CD4-positive, alpha-beta memory T cell (primary cell): Measurements from ENCODE around the gene AP1S1. TPM values are rescaled to one million over a fixed set of nuclear protein-coding genes. Genes with fewer than 3 reads are reported as not detected.
"Not testable (repeated sequence)": the region's sequence is repeated elsewhere in the genome, so short reads cannot be mapped to it uniquely, and the experiment has no call there.

Source experiments
- CTCF ChIA-PET: fragments of 350-600 bp; sonication (Branson Sonifier 250); formaldehyde crosslinking; loops from one replicate; lab custom pipeline; 2021; ENCODE audit warnings: inconsistent platforms; ENCODE audit not compliant: partially characterized antibody; lab: Charles Lee
- POLR2A ChIA-PET: fragments of 350-600 bp; sonication (Branson Sonifier 250); formaldehyde crosslinking; loops from one replicate; lab custom pipeline; 2021; ENCODE audit not compliant: partially characterized antibody; lab: Charles Lee
- DNase-seq, 5 donors: peaks; one replicate each; pipeline versions ENCODE4 v3.0.0 to v3.0.0-alpha.2; 2020 to 2022; ENCODE audit warnings: mixed read lengths in 1 of 5
- H3K27ac ChIP-seq: one replicate; pipeline ENCODE4 v1.7.0; 2013; ENCODE audit warnings: low read depth, low read length
- H3K27me3 ChIP-seq: 2 replicates; pipeline ENCODE4 v1.7.0; 2013; ENCODE audit warnings: mild to moderate bottlenecking, low read length, moderate library complexity; ENCODE audit not compliant: insufficient read depth
- H3K36me3 ChIP-seq: 2 replicates; pipeline ENCODE4 v1.7.0; 2013; ENCODE audit warnings: mild to moderate bottlenecking, low read length, moderate library complexity; ENCODE audit not compliant: insufficient read depth
- H3K4me1 ChIP-seq: 2 replicates; pipeline ENCODE4 v1.7.0; 2013; ENCODE audit warnings: mild to moderate bottlenecking, low read length, moderate library complexity; ENCODE audit not compliant: insufficient read depth
- H3K4me3 ChIP-seq, 2 donors: one replicate each; pipeline ENCODE4 v1.7.0; 2013; ENCODE audit warnings: low read length in 2 of 2, mild to moderate bottlenecking in 1 of 2
- H3K9me3 ChIP-seq, 2 donors: one replicate each; pipeline ENCODE4 v1.7.0; 2013; ENCODE audit warnings: low read length in 2 of 2, control low read depth in 1 of 2; ENCODE audit not compliant: control insufficient read depth in 1 of 2
- H3K27ac Mint-ChIP-seq, 7 donors: one replicate each; pipeline ENCODE4 v1.8.0; 2020 to 2021; ENCODE audit warnings: mixed read lengths in 7 of 7, mild to moderate bottlenecking in 6 of 7, inconsistent platforms in 3 of 7, moderate library complexity in 3 of 7
- H3K27me3 Mint-ChIP-seq, 2 donors: one replicate each; pipeline ENCODE4 v1.8.0; 2020 to 2021; ENCODE audit warnings: mixed read lengths in 2 of 2
- H3K36me3 Mint-ChIP-seq, 2 donors: one replicate each; pipeline ENCODE4 v1.8.0; 2020 to 2021; ENCODE audit warnings: mixed read lengths in 2 of 2, inconsistent platforms in 1 of 2, mild to moderate bottlenecking in 1 of 2
- H3K4me1 Mint-ChIP-seq, 4 donors: one replicate each; pipeline ENCODE4 v1.8.0; 2020 to 2021; ENCODE audit warnings: mixed read lengths in 4 of 4, mild to moderate bottlenecking in 1 of 4
- H3K4me3 Mint-ChIP-seq, 8 donors: one replicate each; pipeline ENCODE4 v1.8.0; 2020 to 2021; ENCODE audit warnings: mixed read lengths in 8 of 8, mild to moderate bottlenecking in 7 of 8, moderate library complexity in 6 of 8, inconsistent platforms in 3 of 8
- H3K9me3 Mint-ChIP-seq, 8 donors: one replicate each; pipeline ENCODE4 v1.8.0; 2020 to 2021; ENCODE audit warnings: mixed read lengths in 8 of 8, mild to moderate bottlenecking in 5 of 8, inconsistent platforms in 3 of 8, moderate library complexity in 1 of 8
- intact Hi-C: fragments of 100-400 bp; cut with micrococcal nuclease; formaldehyde crosslinking; loops from one replicate; pipeline ENCODE4 v1.15.1; 2023
- polyA plus RNA-seq, 2 donors: library from polyadenylated mRNA; unstranded; fragments of 300-500 nt; fragmentation: Illumina TruSeq; gene quantifications; one replicate each; pipeline ENCODE4 v1.2.3, GENCODE V29; 2021
- total RNA-seq, 2 experiments: library from RNA; stranded (reverse); gene quantifications; one replicate each; pipeline ENCODE4 v1.2.3, GENCODE V29; 2021

AP1S1 gene
- total and polyA plus RNA-seq, 4 experiments from 2014 or later = 4.2 to 10.8 (median 8.5) TPM

DNA sequence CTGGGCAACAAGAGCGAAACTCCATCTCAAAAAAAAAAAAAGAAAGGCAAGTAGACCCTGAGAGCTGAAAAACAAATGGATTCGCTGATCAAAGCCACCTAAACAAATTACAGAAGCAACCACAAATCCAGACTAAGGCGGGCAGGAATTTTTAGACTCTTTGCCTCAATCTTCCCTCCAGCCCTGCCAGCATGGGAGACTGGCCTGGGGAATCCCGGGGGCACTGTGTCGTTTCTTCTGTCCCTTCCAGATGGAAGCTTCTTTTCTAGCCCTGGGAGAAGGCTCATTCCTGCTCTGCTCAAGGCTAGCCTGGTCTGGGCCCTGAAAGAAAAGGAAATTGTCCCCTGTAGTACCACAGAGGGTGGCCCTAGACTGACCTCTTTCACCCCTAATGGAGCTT, 43.0 kb upstream of the AP1S1 start:
- no peak overlapping the region for H3K4me3 ChIP-seq
- H3K4me1 ChIP-seq = no peaks in the 10 kb centered on the region
- ChIA-PET CTCF (no interaction called here), POLR2A (no interaction called here)
- no peaks in the 10 kb centered on the region for H3K9me3 ChIP-seq
- H3K27me3 Mint-ChIP-seq = peaks cover 7 to 9% of the 10 kb centered on the region in 2 donors
- no peaks in the 10 kb centered on the region for H3K36me3 Mint-ChIP-seq
- no peaks in the 10 kb centered on the region for H3K36me3 ChIP-seq
- peaks cover 0 to 2% (median 0%) of the 10 kb centered on the region in 8 donors for H3K9me3 Mint-ChIP-seq
- H3K27ac ChIP-seq = no peak overlapping the region
- H3K4me3 Mint-ChIP-seq = no peak overlapping the region
- H3K27ac Mint-ChIP-seq = no peak overlapping the region
- H3K27me3 ChIP-seq = no peaks in the 10 kb centered on the region
- no peak for DNase-seq
- intact Hi-C loops = no loop called here
- H3K4me1 Mint-ChIP-seq = no peaks in the 10 kb centered on the region

DNA sequence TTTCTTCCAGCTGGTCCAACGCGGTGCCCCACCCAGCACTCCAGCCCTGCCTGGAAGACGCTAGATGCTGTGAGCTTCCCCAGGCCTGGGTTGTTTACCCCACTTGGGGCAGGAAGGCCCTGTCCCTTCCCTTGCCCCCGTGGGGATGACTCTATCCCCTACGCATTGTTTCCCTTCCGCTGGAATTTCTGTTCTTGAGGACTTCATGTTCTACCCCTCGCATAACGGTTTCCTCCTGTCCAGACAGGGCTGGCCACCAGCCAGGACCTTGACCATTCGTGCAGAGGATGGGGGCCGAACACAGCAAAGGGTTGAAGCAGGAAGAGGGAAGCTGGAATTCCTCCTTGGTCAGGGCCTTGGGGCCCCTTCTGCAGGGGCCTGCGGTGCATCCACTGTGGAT, 42.0 kb upstream of the AP1S1 start:
- no peak for DNase-seq
- Histone ChIP-seq H3K4me3 (no peak overlapping the region), H3K27ac (no peak overlapping the region), H3K27me3 (no peaks in the 10 kb centered on the region), H3K4me1 (no peaks in the 10 kb centered on the region), H3K36me3 (no peaks in the 10 kb centered on the region), H3K9me3 (no peaks in the 10 kb centered on the region)
- H3K4me3 Mint-ChIP-seq = no peak overlapping the region
- no peak overlapping the region for H3K27ac Mint-ChIP-seq
- no peaks in the 10 kb centered on the region for H3K4me1 Mint-ChIP-seq
- CTCF ChIA-PET = no interaction called here
- intact Hi-C loops = no loop called here
- peaks cover 9 to 10% of the 10 kb centered on the region in 2 donors for H3K27me3 Mint-ChIP-seq
- POLR2A ChIA-PET = no interaction called here
- H3K36me3 Mint-ChIP-seq = no peaks in the 10 kb centered on the region
- peaks cover 0 to 2% (median 0%) of the 10 kb centered on the region in 8 donors for H3K9me3 Mint-ChIP-seq

GRCh38 chr7:101113140-101113539, 41.1 kb upstream of the AP1S1 start:
- CTCF ChIA-PET = not testable (repeated sequence)

DNA sequence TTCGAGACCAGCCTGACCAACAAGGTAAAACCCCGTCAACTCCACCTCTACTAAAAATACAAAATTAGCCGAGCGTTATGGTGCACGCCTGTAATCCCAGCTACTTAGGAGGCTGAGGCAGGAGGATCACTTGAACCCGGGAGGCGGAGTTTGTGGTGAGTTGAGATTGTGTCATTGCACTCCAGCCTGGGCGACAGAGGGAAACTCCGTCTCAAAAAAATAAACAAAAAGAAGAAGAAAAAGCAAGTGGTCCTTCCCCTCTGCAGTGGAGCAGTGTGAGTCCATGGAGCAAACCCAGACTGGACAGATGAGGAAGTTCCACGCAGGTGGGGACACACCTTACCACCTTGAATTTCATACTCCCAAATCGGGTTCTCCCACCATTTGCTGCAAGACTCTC, 40.4 kb upstream of the AP1S1 start:
- no peak overlapping the region for H3K4me3 Mint-ChIP-seq
- no peak for DNase-seq
- Histone ChIP-seq H3K4me3 (no peak overlapping the region), H3K4me1 (no peaks in the 10 kb centered on the region), H3K9me3 (no peaks in the 10 kb centered on the region), H3K36me3 (no peaks in the 10 kb centered on the region), H3K27ac (no peak overlapping the region), H3K27me3 (no peaks in the 10 kb centered on the region)
- no peak overlapping the region for H3K27ac Mint-ChIP-seq
- no peaks in the 10 kb centered on the region for H3K36me3 Mint-ChIP-seq
- H3K4me1 Mint-ChIP-seq = no peaks in the 10 kb centered on the region
- ChIA-PET POLR2A (no interaction called here), CTCF (no interaction called here)
- intact Hi-C loops = no loop called here
- H3K27me3 Mint-ChIP-seq = peaks cover 5 to 12% of the 10 kb centered on the region in 2 donors
- no peaks in the 10 kb centered on the region for H3K9me3 Mint-ChIP-seq

More at GRCh38 chr7:101113140-101113539, 41.1 kb upstream of the AP1S1 start:
- H3K36me3 Mint-ChIP-seq, H3K27ac Mint-ChIP-seq, DNase-seq, H3K27me3 Mint-ChIP-seq, H3K9me3 Mint-ChIP-seq, POLR2A ChIA-PET, H3K27me3 ChIP-seq, H3K4me3 ChIP-seq, H3K4me1 Mint-ChIP-seq, H3K27ac ChIP-seq, H3K4me1 ChIP-seq, H3K9me3 ChIP-seq, H3K36me3 ChIP-seq, intact Hi-C loops: not testable (repeated sequence)
- peak overlapping the region in 1 of 8 donors; percentile 76 for H3K4me3 Mint-ChIP-seq

DNA sequence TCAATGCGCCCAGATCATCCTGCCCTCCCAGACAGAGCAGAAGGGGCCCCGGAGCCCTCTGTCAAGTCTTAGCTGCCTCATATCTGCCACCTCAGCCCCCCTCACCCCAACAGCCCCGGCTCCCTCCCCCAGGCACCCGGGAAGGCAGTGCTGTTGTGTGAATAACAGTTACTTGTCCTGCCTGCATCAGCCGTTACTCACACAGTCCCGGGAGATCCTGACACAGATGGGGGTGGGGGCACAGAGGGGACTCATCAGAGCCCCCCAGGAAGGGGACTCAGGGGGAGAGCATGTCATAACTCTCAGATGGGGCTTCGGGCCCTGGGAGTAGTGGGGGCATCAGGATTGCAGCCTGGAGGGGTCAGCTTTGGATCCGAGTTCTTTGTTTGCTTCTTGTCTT, 39.8 kb upstream of the AP1S1 start:
- Mint-ChIP-seq H3K4me3 (no peak overlapping the region), H3K4me1 (no peaks in the 10 kb centered on the region), H3K27ac (no peak overlapping the region), H3K9me3 (no peaks in the 10 kb centered on the region), H3K27me3 (peaks cover 5 to 15% of the 10 kb centered on the region in 2 donors), H3K36me3 (no peaks in the 10 kb centered on the region)
- Histone ChIP-seq H3K4me1 (no peaks in the 10 kb centered on the region), H3K27ac (no peak overlapping the region), H3K4me3 (no peak overlapping the region), H3K36me3 (no peaks in the 10 kb centered on the region), H3K9me3 (no peaks in the 10 kb centered on the region), H3K27me3 (no peaks in the 10 kb centered on the region)
- no peak for DNase-seq
- POLR2A ChIA-PET = no interaction called here
- CTCF ChIA-PET = interaction anchor here (0.7 kb wide), 1 partner anchor 78 kb away, joined by 3 read pairs; no protein-coding TSS in a partner anchor
- intact Hi-C loops = no loop called here

DNA sequence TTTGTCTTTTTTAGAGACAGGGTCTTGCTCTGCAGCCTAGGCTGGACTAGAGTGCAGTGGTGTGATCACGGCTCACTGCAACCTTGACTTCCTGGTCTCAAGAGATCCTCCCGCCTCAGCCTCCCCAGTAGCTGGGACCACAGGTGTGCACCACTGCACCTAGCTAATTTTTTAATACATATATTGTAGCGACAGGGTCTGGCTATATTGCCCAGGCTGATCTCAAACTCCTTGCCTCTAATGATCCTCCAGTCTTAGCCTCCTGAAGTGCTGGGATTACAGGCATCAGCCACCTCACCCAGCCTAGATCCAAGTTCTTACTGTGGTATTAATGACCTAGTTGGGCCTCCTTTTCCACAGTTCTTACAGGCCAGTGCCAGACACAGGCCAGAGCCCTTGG, 39.1 kb upstream of the AP1S1 start:
- H3K4me1 ChIP-seq = no peaks in the 10 kb centered on the region
- DNase-seq = no peak
- H3K27ac ChIP-seq = no peak overlapping the region
- peaks cover 12 to 20% of the 10 kb centered on the region in 2 donors for H3K27me3 Mint-ChIP-seq
- H3K9me3 ChIP-seq = no peaks in the 10 kb centered on the region
- H3K27me3 ChIP-seq = no peaks in the 10 kb centered on the region
- H3K36me3 Mint-ChIP-seq = no peaks in the 10 kb centered on the region
- no peaks in the 10 kb centered on the region for H3K36me3 ChIP-seq
- no peak overlapping the region for H3K27ac Mint-ChIP-seq
- intact Hi-C loops = no loop called here
- ChIA-PET CTCF (interaction anchor here (0.7 kb wide), 1 partner anchor 77 kb away, joined by 3 read pairs; no protein-coding TSS in a partner anchor), POLR2A (no interaction called here)
- H3K4me1 Mint-ChIP-seq = no peaks in the 10 kb centered on the region
- no peak overlapping the region for H3K4me3 ChIP-seq
- H3K4me3 Mint-ChIP-seq = no peak overlapping the region
- H3K9me3 Mint-ChIP-seq = no peaks in the 10 kb centered on the region

- Mint-ChIP-seq H3K27ac (no peak overlapping the region), H3K36me3 (no peaks in the 10 kb centered on the region), H3K4me1 (peaks cover 0 to 6% (median under 1%) of the 10 kb centered on the region in 4 donors), H3K9me3 (no peaks in the 10 kb centered on the region), H3K4me3 (no peak overlapping the region), H3K27me3 (peaks cover 18 to 26% of the 10 kb centered on the region in 2 donors)
- Histone ChIP-seq H3K9me3 (no peaks in the 10 kb centered on the region), H3K27ac (no peak overlapping the region), H3K4me3 (no peak overlapping the region), H3K4me1 (no peaks in the 10 kb centered on the region), H3K27me3 (no peaks in the 10 kb centered on the region), H3K36me3 (no peaks in the 10 kb centered on the region)
- POLR2A ChIA-PET = no interaction called here
- CTCF ChIA-PET = no interaction called here
- DNase-seq = no peak
- intact Hi-C loops = no loop called here
Observed at GRCh38 chr7:101116898-101117297, 37.4 kb upstream of the AP1S1 start.

- intact Hi-C loops = no loop called here
- Histone ChIP-seq H3K4me3 (no peak overlapping the region), H3K9me3 (no peaks in the 10 kb centered on the region), H3K27ac (no peak overlapping the region), H3K36me3 (no peaks in the 10 kb centered on the region), H3K4me1 (no peaks in the 10 kb centered on the region), H3K27me3 (peaks cover 4% of the 10 kb centered on the region)
- POLR2A ChIA-PET = no interaction called here
- no peaks in the 10 kb centered on the region for H3K36me3 Mint-ChIP-seq
- H3K4me1 Mint-ChIP-seq = peaks cover 2 to 14% (median 6%) of the 10 kb centered on the region in 4 donors
- H3K27me3 Mint-ChIP-seq = peaks cover 34 to 44% of the 10 kb centered on the region in 2 donors
- H3K27ac Mint-ChIP-seq = no peak overlapping the region
- CTCF ChIA-PET = no interaction called here
- no peaks in the 10 kb centered on the region for H3K9me3 Mint-ChIP-seq
- DNase-seq = no peak
- no peak overlapping the region for H3K4me3 Mint-ChIP-seq
Observed at GRCh38 chr7:101118856-101119255, 35.4 kb upstream of the AP1S1 start.
